Kidney (tissue), 14 donors: Measurements from ENCODE around the gene KLK5. TPM values are rescaled to one million over a fixed set of nuclear protein-coding genes. Genes with fewer than 3 reads are reported as not detected.

Experiments used
- DNase-seq, 5 donors: peaks; one replicate each; pipeline ENCODE4 v3.0.0-alpha.2; 2013 to 2020
- FAIRE-seq: peaks from 2 replicates; lab custom pipeline; 2012; peaks lifted over from hg19 to GRCh38; lab: Jason Lieb, UNC
- H3K27ac ChIP-seq, 2 donors: one replicate each; pipeline ENCODE4 v1.7.0; 2013; ENCODE audit warnings: low read depth in 2 of 2, low read length in 2 of 2, inconsistent platforms in 1 of 2
- H3K27me3 ChIP-seq: one replicate; pipeline ENCODE4 v1.7.1; 2013; ENCODE audit warnings: low read length, inconsistent platforms; ENCODE audit not compliant: control insufficient read depth, insufficient read depth
- H3K36me3 ChIP-seq, 3 donors: one replicate each; pipeline versions ENCODE4 v1.7.0 to v1.7.1; 2013; ENCODE audit warnings: low read length in 3 of 3, control low read depth in 1 of 3, inconsistent platforms in 1 of 3; ENCODE audit not compliant: insufficient read depth in 3 of 3, control insufficient read depth in 2 of 3
- H3K4me1 ChIP-seq, 3 donors: one replicate each; pipeline versions ENCODE4 v1.7.0 to v1.7.1; 2013; ENCODE audit warnings: low read length in 3 of 3, inconsistent platforms in 1 of 3, low read depth in 1 of 3; ENCODE audit not compliant: control insufficient read depth in 2 of 3, insufficient read depth in 2 of 3
- H3K4me3 ChIP-seq, 3 donors: one replicate each; pipeline versions ENCODE4 v1.7.0 to v1.8.1; 2013; ENCODE audit warnings: low read length in 3 of 3, control low read depth in 1 of 3, inconsistent platforms in 1 of 3
- H3K9ac ChIP-seq, 3 donors: one replicate each; pipeline versions ENCODE4 v1.7.0 to v1.7.1; 2013; ENCODE audit warnings: low read length in 3 of 3, control low read depth in 1 of 3, inconsistent platforms in 1 of 3
- H3K9me3 ChIP-seq, 3 donors: one replicate each; pipeline versions ENCODE4 v1.7.0 to v1.7.1; 2013; ENCODE audit warnings: low read length in 3 of 3, control low read depth in 1 of 3, inconsistent platforms in 1 of 3; ENCODE audit not compliant: control insufficient read depth in 2 of 3, insufficient read depth in 1 of 3
- CTCF ChIP-seq: IDR thresholded peaks from 3 replicates; pipeline ENCODE4 v1.5.1; 2012; ENCODE audit warnings: mild to moderate bottlenecking, moderate library complexity, borderline replicate concordance; ENCODE audit not compliant: insufficient read depth; ENCODE audit errors: extremely low read depth
- intact Hi-C: fragments of 100-400 bp; cut with DNase I; formaldehyde crosslinking; loops from one replicate; pipeline ENCODE4 v1.11.1; 2022
- polyA plus RNA-seq: library from polyadenylated mRNA; stranded (reverse); fragments of 350-450 nt; fragmentation: Illumina TruSeq; extraction: RNeasy Lipid Tissue Mini Kit (QIAGEN cat#74804); gene quantifications from one replicate; pipeline ENCODE4 v1.2.3, GENCODE V29; 2014; ENCODE audit warnings: low read depth, low replicate concordance; ENCODE audit not compliant: insufficient read depth
- total RNA-seq: library from RNA; stranded (reverse); fragmentation: NEBNext Ultra II Directional; extraction: Animal tissue kit (Norgen Biotek cat#: 25700); gene quantifications from one replicate; pipeline ENCODE4 v1.2.1, GENCODE V29; 2021
- donor health status: control.
- donor health status: control.
- donor health status: control.
- donor health status: control.
- donor health status: control.
- donor health status: DM: yes; HTN: yes; CAD: no.
- donor health status: Normal renal cell carcinoma (clear cell type).

The KLK5 gene
- total and polyA plus RNA-seq, 2 donors from 2014 or later = 0.88 to 1.1 TPM

GRCh38 chr19:50963381-50963780, 10.5 kb upstream of the KLK5 start:
- DNase-seq (no peak), FAIRE-seq (no peak)
- Histone ChIP-seq H3K9me3 (no peaks in the 10 kb centered on the region), H3K36me3 (no peaks in the 10 kb centered on the region), H3K9ac (no peak overlapping the region), H3K4me1 (no peaks in the 10 kb centered on the region), H3K27me3 (no peaks in the 10 kb centered on the region), H3K4me3 (no peak overlapping the region), H3K27ac (no peak overlapping the region)
- intact Hi-C loops = no loop called here
- TF ChIP-seq CTCF = no peak

GRCh38 chr19:50962245-50962644, 9.4 kb upstream of the KLK5 start:
- TF ChIP-seq CTCF = no peak
- no peak for FAIRE-seq
- H3K9me3 ChIP-seq = no peaks in the 10 kb centered on the region
- H3K27ac ChIP-seq = no peak overlapping the region
- intact Hi-C loops = no loop called here
- no peaks in the 10 kb centered on the region for H3K4me1 ChIP-seq
- H3K36me3 ChIP-seq = no peaks in the 10 kb centered on the region
- no peak overlapping the region for H3K9ac ChIP-seq
- no peak overlapping the region for H3K4me3 ChIP-seq
- no peak for DNase-seq
- no peaks in the 10 kb centered on the region for H3K27me3 ChIP-seq

- H3K27me3 ChIP-seq = no peaks in the 10 kb centered on the region
- H3K9me3 ChIP-seq = no peaks in the 10 kb centered on the region
- no peaks in the 10 kb centered on the region for H3K4me1 ChIP-seq
- DNase-seq (no peak), FAIRE-seq (no peak)
- H3K27ac ChIP-seq = no peak overlapping the region
- H3K9ac ChIP-seq = no peak overlapping the region
- TF ChIP-seq CTCF = no peak
- H3K36me3 ChIP-seq = no peaks in the 10 kb centered on the region
- intact Hi-C loops = no loop called here
- H3K4me3 ChIP-seq = no peak overlapping the region
These were observed 7.1 kb upstream of the KLK5 start for GRCh38 chr19:50959731-50960500.
